NCI-H345 treated with DMSO at 0.1 percent for 48 hours (cell line): ENCODE results near the gene C14orf132.

ENCODE experiments used
- DNase-seq: peaks from one replicate; lab custom pipeline; 2025; ENCODE audit not compliant: unreplicated experiment; lab: John Stamatoyannopoulos, UW

C14orf132 gene

GRCh38 chr14:96039633-96040311, 610 bp downstream of the C14orf132 start:
- DNase-seq, result peak; percentile 19

GRCh38 chr14:96040828-96041371, 1.7 kb downstream of the C14orf132 start:
- no peak for DNase-seq

- DNase-seq, result no peak
These were observed 3.2 kb downstream of the C14orf132 start for GRCh38 chr14:96042248-96042930.

GRCh38 chr14:96046630-96047029, 7.5 kb downstream of the C14orf132 start:
- no peak for DNase-seq

GRCh38 chr14:96047101-96047500, 7.9 kb downstream of the C14orf132 start:
- DNase-seq, result no peak

GRCh38 chr14:96049932-96050331, 10.8 kb downstream of the C14orf132 start:
- DNase-seq, result no peak

- peak; percentile 43 for DNase-seq
These were observed 11.3 kb downstream of the C14orf132 start for GRCh38 chr14:96050482-96050881.

- DNase-seq, result no peak
These were observed 12.1 kb downstream of the C14orf132 start for GRCh38 chr14:96051231-96051630.

GRCh38 chr14:96051642-96052540, 12.7 kb downstream of the C14orf132 start:
- no peak for DNase-seq

- no peak for DNase-seq
These were observed 13.5 kb downstream of the C14orf132 start for GRCh38 chr14:96052541-96053247.

GRCh38 chr14:96053248-96053599, 14.1 kb downstream of the C14orf132 start:
- DNase-seq, result no peak

GRCh38 chr14:96053600-96054381, 14.6 kb downstream of the C14orf132 start:
- DNase-seq, result no peak

- DNase-seq, result no peak
These were observed 15.5 kb downstream of the C14orf132 start for GRCh38 chr14:96054661-96055060.

GRCh38 chr14:96055065-96055752, 16.0 kb downstream of the C14orf132 start:
- DNase-seq, result no peak

- no peak for DNase-seq
These were observed 16.8 kb downstream of the C14orf132 start for GRCh38 chr14:96055753-96056508.

GRCh38 chr14:96056509-96057422, 17.6 kb downstream of the C14orf132 start:
- DNase-seq, result no peak

GRCh38 chr14:96057738-96058137, 18.6 kb downstream of the C14orf132 start:
- DNase-seq, result no peak
